GM19328 (cell line): ENCODE data around the gene CIAO2A.
"Not testable (repeated sequence)": the region's sequence is repeated elsewhere in the genome, so short reads cannot be mapped to it uniquely, and the experiment has no call there.

Experiments used
- ATAC-seq: cut with Tn5 transposase; IDR thresholded peaks from one replicate; pipeline ENCODE4 v1.9.1; 2021; ENCODE audit warnings: mild to moderate bottlenecking, moderate library complexity; ENCODE audit not compliant: unreplicated experiment

The CIAO2A gene

GRCh38 chr15:64093627-64094417, at the start of gene CIAO2A:
TSS of gene CIAO2A (minus strand) at chr15:64093838. CDS start at chr15:64093768, 70 bp downstream.
- peak; percentile 56 for ATAC-seq

DNA sequence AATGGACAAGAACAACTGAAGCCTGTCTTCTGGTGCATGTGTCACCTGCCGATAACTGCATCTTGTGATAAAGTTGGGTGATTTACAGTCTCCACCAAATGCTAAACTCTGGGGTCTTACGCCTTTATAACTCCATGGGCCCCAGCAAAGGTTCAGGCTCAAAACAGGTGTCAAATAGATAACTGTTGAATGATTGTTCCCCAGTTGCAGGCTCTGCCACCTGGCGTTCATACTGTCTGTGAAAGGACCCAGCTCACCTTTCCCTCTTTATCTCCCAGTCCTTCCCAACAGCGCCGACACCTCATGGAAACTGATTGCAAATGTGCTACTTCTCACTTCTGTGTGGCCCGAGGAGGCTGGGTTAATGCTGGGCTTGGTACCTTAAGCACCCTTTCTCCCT, 49.6 kb upstream of the CIAO2A start:
- no peak for ATAC-seq

DNA sequence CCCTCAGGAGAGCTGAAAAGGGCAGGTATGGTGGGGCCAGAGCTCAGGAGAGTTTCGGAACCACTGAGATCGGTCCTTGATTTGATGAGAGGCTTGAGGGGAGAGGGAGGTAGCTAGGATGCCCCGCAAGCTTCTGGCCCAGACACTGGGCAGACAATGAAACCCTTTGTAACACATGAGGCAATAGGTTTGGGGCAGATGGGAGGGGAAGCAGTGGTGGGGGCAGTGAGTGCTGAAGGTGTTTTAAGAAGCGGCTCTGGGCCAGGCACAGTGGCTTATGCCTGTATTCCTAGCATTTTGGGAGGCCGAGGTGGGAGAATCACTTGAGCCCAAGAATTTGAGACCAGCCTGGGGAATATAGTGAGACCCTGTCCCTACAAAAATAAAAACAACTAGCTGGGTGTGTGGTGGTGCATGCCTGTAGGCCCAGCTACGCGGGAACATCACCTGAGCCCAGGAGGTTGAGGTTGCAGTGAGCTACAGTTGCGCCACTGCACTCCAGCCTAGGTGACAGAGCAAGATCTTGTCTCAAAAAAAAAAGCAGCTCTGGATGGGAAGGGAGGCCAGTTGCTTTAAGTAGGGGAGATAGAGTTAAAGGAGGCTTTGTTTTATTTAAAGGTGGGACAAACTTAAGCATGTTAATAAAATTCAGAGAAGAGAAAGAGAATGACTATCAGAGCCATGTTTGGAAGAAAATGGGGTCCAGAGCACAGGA, 48.3 kb upstream of the CIAO2A start:
- ATAC-seq, result no peak

GRCh38 chr15:64138331-64138941, 44.8 kb upstream of the CIAO2A start:
- no peak for ATAC-seq

- no peak for ATAC-seq
Observed at GRCh38 chr15:64137226-64137833, 43.7 kb upstream of the CIAO2A start.

GRCh38 chr15:64136347-64136746, 42.7 kb upstream of the CIAO2A start:
- no peak for ATAC-seq

DNA sequence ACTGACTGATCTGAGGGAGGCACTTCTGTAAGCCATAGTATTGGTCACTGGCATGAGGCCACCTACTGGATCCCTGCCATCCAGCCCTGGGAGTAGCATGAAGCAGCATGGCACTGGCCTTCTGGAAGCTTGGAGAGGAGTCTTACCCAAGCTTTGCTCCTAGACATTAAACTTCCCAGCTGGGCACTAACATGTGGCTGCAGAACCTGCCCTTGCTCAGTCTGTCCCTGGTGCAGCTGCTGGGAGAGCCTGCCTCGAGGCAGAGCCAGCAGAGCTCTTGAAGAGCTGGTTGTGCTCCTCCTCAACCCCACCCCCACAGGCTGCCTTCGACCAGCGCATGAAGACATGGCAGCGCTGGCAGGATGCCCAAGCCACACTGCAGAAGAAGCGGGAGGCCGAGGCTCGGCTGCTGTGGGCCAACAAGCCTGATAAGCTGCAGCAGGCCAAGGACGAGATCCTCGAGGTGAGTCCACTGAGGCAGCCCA, 40.7 kb upstream of the CIAO2A start:
- ATAC-seq, result no peak

GRCh38 chr15:64133623-64134344, 40.1 kb upstream of the CIAO2A start:
- ATAC-seq, result no peak

- no peak for ATAC-seq
Observed at GRCh38 chr15:64132217-64132616, 38.6 kb upstream of the CIAO2A start.

- no peak for ATAC-seq
Observed at GRCh38 chr15:64131547-64131946, 37.9 kb upstream of the CIAO2A start.

GRCh38 chr15:64130159-64130558, 36.5 kb upstream of the CIAO2A start:
- no peak for ATAC-seq

GRCh38 chr15:64127521-64128270, 34.1 kb upstream of the CIAO2A start:
- ATAC-seq, result no peak

DNA sequence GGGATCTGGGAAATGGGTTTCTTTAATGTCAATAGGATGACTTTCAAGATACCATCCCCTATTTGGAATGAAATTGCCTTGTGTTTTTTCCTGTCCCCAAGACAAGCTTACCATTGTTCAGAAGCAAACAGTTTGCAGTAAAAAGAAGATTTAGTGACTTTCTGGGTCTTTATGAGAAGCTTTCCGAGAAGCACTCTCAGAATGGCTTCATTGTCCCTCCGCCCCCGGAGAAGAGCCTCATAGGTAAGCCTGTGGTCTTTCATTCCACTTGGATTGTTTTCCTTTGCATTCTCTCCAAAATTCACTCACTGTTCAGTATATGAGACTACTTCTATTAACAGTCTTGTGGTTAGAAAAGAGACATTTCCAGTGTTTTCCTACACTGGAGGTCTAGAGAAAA, 32.3 kb upstream of the CIAO2A start:
- no peak for ATAC-seq

DNA sequence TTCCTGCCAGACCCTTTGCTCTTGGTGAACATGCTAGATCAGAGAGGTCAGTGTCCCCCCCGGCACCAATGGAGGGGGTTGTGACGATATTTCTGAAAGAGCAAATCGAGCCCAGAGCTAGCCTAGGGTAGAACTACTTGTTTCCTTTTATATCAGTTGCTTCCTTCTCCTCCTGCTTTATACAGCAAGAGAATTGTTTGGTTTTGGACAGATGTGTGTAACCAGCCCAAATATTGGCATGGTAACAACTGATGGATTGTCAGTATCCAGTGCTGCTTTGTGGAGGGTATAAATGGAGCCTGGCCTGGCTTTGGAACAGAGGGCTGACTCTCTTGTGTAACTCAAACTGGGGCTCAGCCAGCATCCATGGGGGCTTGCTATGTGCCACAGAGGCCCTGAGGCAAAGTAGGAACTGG, 29.3 kb upstream of the CIAO2A start:
- no peak for ATAC-seq

- no peak for ATAC-seq
Observed at GRCh38 chr15:64122444-64122843, 28.8 kb upstream of the CIAO2A start.

DNA sequence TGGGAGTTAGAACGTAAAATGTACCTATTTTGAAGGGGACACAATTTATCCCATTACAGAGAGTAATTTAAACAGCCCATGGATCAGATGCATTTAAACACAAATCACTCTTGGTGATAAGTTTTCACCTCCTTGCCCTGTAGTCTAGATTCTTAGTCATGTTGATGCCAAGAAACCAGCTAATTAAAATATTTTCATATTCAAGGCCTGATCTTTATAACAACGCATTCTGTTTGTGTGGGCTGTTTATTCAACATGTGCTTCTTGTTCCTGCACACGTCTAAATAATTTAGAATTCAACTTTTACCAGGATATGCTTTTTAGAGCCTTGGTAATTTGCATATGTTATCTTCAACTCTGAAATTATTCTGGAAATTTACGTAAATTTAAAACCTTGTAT, 28.0 kb upstream of the CIAO2A start:
- no peak for ATAC-seq

DNA sequence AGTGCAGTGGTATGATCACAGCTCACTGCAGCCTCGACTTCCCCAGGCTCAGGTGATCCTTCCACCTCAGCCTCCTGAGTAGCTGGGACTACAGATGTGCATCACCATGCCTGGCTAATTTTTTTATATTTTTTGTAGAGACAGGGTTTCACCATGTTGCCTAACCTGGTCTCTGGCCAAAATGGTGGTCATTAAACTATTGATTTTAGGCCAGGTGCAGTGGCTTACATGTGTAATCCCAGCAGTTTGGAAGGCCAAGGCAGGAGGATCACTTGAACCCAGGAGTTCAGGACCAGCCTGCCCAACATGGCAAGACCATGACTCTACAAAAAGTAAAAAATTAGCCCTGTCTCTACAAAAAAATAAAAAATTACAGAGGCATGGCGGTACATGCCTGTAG, 26.7 kb upstream of the CIAO2A start:
- not testable (repeated sequence) for ATAC-seq

DNA sequence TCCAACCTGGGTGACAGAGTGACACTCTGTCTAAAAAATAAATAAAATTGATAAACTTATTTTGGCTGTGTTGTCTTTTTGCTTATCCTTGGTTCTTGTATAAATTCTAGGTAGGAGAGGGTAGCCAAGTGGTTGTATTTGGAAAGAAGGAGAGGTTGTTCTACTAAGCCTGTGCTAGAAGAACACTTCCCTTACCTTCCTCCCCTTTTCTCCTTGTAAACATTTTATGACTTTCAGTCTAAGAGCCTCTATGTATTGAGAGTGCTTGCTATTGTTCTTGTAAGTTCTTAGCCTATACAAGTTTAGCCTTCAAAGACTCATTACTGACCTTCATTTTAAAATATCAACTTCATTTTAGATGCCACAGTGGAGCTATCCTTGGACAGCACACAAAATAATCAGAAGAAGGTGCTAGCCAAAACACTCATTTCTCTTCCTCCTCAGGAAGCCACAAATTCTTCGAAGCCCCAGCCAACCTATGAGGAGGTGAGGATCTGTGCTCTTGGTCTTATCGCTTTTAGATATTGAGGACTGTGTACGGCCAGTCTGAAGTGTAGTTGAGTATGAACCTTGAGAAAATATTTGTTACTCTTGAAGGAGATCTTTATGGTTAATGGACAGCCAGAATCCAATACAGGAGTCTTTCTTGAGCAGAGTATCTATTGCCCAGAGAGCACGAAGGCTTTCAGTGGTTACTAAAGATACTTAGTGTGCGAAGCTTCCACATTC, 24.3 kb upstream of the CIAO2A start:
- no peak for ATAC-seq

- no peak for ATAC-seq
Observed at GRCh38 chr15:64112904-64113303, 19.3 kb upstream of the CIAO2A start.
